Stomach (tissue), 4 donors: ENCODE measurements around the gene RELL2.

Experiments
- POLR2A ChIP-seq, 4 donors: fragments of 450-650 bp; IDR thresholded peaks; one replicate each; pipeline ENCODE4 v1.6.1; 2016; ENCODE audit warnings: antibody characterized with exemption in 4 of 4, control low read depth in 2 of 4, mild to moderate bottlenecking in 1 of 4, moderate library complexity in 1 of 4
- POLR2AphosphoS5 ChIP-seq, 3 donors: sonication (generic); formaldehyde crosslinking; IDR thresholded peaks; one replicate each; pipeline ENCODE4 v1.6.1; 2016; ENCODE audit warnings: antibody characterized with exemption in 3 of 3
- TF ChIP-seq, protein P1 (sequence below), 7 experiments: fragments of 450-650 bp in 4 of 7; fragments of 200-600 bp in 3 of 7; sonication (generic) in 3 of 7; IDR thresholded peaks; one replicate each; pipeline ENCODE4 v1.5.1; 2016 to 2019; ENCODE audit warnings: antibody characterized with exemption in 7 of 7, control low read depth in 2 of 7, mild to moderate bottlenecking in 1 of 7

DNA sequence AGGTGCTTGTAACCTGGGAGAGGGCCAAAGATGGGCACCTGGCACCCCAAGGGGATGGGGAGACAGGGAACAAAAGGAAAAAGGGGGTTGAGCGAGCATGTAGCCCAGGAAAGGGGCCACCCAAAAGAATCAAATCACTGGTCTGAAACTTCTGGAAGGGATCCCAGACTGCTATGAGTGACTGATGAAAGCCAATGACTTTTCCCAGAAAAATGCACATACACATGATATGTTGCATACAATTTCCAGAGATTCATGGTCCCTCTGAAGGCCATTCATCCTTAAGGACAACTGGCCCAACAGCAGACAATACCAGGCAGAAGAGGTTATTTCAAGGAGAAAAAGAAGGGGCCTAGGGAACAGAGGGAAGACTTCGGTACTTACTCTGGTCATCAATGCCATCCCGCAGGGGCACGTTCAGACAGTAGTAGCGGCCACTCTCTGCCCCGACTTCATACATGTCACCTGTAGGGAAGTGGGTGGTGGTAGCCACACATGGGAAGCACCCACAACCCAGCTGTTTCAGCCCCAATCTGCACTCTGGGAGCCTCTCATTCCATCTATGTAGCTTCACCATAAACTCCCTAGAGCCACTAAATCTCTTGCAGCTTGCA is 8.5 kb upstream of the RELL2 start:
- TF ChIP-seq, protein P1, sequence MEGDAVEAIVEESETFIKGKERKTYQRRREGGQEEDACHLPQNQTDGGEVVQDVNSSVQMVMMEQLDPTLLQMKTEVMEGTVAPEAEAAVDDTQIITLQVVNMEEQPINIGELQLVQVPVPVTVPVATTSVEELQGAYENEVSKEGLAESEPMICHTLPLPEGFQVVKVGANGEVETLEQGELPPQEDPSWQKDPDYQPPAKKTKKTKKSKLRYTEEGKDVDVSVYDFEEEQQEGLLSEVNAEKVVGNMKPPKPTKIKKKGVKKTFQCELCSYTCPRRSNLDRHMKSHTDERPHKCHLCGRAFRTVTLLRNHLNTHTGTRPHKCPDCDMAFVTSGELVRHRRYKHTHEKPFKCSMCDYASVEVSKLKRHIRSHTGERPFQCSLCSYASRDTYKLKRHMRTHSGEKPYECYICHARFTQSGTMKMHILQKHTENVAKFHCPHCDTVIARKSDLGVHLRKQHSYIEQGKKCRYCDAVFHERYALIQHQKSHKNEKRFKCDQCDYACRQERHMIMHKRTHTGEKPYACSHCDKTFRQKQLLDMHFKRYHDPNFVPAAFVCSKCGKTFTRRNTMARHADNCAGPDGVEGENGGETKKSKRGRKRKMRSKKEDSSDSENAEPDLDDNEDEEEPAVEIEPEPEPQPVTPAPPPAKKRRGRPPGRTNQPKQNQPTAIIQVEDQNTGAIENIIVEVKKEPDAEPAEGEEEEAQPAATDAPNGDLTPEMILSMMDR (IDR thresholded peaks at IDR 0.05) = no peak
- TF ChIP-seq POLR2A (IDR thresholded peaks at IDR 0.05) (no peak), POLR2AphosphoS5 (IDR thresholded peaks at IDR 0.05) (no peak)
